Measurements from ENCODE around the gene SLBP.

Gene SLBP

DNA sequence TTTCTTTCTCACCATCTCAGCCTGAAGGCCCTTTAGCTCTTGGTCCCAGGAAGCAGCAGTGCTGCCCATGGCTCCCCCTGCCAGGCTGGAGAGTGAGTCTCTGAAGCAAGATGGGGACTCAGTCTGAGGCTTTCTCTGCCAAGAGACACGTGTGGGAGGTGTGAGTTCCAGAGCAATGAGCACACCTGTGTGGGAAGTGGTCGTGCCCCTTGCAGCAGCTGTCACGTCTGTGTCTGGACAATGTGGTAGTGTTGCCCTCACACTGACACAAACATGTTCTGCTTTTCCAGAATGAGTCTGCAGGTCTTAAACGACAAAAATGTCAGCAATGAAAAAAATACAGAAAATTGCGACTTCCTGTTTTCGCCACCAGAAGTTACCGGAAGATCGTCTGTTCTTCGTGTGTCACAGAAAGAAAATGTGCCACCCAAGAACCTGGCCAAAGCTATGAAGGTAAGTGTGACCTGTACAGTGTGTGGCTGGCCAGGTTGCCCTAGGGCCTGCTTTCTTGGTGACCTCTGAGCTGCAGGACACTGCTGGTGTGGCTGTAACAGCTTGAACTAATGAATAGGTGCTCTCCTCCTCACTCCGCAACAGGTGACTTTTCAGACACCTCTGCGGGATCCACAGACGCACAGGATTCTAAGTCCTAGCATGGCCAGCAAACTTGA lies 11.1 kb upstream of the SLBP start:
- POLR2A ChIA-PET: interaction anchor here (1.0 to 3.3 kb wide), 2 partner anchors 11 to 22 kb away, joined by 5 to 20 read pairs; partner anchors contain the start of gene SLBP
- DNase-seq (ENCODE audit: extremely low spot score): no peak
- no peak for TF ChIP-seq HDGF (IDR thresholded peaks at IDR 0.05; ENCODE audit: borderline replicate concordance)
- no peak for TF ChIP-seq BHLHE40 (IDR thresholded peaks at IDR 0.05; ENCODE audit: borderline replicate concordance)
- no peak for TF ChIP-seq L3MBTL2 (conservative IDR thresholded peaks at IDR 0.05)
- TF ChIP-seq SUZ12 (IDR thresholded peaks at IDR 0.05): no peak
- TF ChIP-seq FOXK2 (IDR thresholded peaks at IDR 0.05): no peak
- CTCF ChIA-PET: interaction anchor here (0.5 to 11.9 kb wide), 2 partner anchors 31 to 1672 kb away, joined by 8 to 110 read pairs; no protein-coding TSS in a partner anchor

DNA sequence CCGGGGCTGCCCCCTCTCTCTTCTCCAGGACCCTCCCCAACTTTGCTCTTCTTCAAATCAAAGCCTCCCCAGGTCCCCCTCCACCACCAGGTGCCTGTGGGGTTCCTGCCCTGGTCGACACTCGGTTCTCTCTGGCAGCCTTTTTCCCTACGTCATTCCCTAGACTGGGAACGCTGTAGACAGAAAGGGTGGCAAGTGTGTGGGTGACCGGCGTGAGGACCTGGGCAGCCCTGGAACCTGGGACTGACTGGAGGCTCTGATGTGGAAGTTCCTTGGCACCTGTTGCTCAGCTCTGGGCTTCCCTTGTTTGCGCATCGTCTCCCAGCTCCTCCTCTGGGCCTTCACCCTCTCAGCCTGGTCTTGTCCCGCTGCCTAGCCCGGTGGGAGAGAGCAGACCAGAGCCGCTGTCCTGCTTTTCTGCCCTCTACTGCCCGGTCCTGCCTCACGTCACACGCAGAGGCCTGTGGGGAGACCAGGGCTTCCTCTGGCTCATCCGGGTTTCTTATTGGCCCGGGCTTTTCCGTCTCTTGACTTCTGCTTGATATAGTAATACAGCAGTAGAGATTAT lies 10.5 kb upstream of the SLBP start:
- TF ChIP-seq FOXK2 (IDR thresholded peaks at IDR 0.05): no peak
- POLR2A ChIA-PET: interaction anchor here (2.1 to 4.1 kb wide), 3 partner anchors 13 to 23 kb away, joined by 5 to 80 read pairs (median 20); partner anchors contain the start of gene SLBP
- CTCF ChIA-PET: interaction anchor here (0.5 to 11.9 kb wide), 2 partner anchors 30 to 1672 kb away, joined by 8 to 110 read pairs; no protein-coding TSS in a partner anchor
- no peak for DNase-seq (ENCODE audit: extremely low spot score)

DNA sequence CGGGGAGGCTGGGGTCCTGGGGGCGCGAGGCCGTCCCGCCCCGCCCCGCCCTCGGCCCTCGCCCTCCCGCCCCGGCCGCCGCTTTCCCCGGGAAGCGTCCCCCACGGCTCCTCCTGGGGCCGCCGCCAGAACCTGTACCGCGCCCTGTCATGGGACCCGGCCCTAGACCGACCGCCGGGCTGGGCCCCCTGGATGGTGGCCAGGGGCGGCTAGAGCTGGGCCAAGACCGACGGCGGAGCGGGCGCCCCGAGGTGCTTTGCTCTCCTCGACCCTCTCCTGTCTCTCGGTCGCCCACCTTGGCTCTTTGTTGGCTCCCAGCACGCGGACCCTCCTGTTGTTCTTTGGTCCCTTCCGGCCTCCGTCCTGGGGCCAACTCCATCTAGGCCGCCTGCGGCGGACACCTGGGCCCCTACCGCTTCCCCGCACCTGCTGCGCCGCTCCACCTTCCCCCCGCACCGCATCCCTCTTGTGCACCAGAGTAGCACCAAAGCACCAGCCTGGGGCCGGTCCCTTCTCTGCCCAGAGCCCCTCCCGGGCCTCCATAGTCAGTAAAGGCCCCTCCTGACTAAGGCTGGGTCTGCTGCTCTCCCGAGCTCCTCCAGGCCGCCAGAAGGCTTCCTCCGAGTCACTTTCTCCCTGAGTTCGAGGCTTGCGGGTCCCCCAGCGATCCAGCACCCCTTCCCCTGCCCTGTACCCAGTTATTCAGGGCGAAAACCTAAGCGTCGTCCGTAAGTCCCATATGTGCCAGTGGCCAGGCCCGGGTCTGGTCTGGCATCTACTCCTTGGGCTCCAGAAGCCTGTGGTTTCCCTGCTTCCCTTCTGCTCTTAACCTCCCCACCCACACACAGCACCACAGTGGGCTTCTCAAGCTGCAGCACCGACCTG lies 9.8 kb upstream of the SLBP start:
- no peak for TF ChIP-seq SUZ12 (IDR thresholded peaks at IDR 0.05)
- TF ChIP-seq LEF1 (IDR thresholded peaks at IDR 0.05; ENCODE audit: borderline replicate concordance): no peak
- TF ChIP-seq NFRKB (IDR thresholded peaks at IDR 0.05): no peak
- no peak for TF ChIP-seq FOXK2 (IDR thresholded peaks at IDR 0.05)
- TF ChIP-seq ELF4 (IDR thresholded peaks at IDR 0.05): no peak
- no peak for TF ChIP-seq TARDBP (IDR thresholded peaks at IDR 0.05)
- ChIA-PET POLR2A (interaction anchor here (0.8 to 4.1 kb wide), 12 partner anchors 12 to 79 kb away, joined by 3 to 80 read pairs (median 4); partner anchors contain the start of gene SLBP), CTCF (interaction anchor here (1.5 to 11.9 kb wide), 3 partner anchors 26 to 29 kb away, joined by 5 to 110 read pairs (median 18); no protein-coding TSS in a partner anchor)
- no peak for DNase-seq (ENCODE audit: extremely low spot score)

DNA sequence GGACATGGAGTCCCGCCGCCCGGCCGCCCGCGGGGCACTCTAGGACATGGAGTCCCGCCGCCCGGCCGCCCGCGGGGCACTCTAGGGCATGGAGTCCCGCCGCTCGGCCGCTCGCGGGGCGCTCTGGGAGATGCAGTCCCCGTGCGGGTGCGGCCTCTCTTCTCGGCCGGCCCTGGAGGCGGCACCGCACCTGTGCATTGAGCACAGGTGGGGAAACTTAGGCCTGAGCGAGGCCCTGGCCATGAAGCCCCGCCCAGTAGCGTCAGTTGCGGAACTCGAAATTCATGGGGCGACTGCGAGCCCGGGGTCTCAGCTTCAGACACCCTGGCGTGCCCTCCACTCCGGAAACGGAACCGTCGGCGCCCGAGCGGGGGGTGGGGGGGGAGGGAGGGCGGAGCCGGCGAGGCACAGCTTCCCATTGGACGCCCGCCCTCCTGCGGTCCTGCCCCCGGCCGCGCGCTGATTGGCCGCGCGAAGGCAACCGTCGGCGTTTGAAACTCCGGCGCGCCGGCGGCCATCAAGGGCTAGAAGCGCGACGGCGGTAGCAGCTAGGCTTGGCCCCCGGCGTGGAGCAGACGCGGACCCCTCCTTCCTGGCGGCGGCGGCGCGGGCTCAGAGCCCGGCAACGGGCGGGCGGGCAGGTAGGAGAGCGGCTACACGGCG lies 9.0 kb upstream of the SLBP start, which contains the start of the genes TACC3 and TMEM129:
TSS of gene TACC3 (plus strand) at position 519 of the 663 bp plus-strand sequence. CDS start 1,901 bp downstream, outside the sequence.
TSS of gene TMEM129 (minus strand) at position 321 of the 663 bp plus-strand sequence. CDS start 486 bp downstream, outside the sequence.
- POLR2A ChIA-PET: interaction anchor here (0.7 to 4.1 kb wide), 18 partner anchors 9 to 288 kb away, joined by 3 to 80 read pairs (median 4); partner anchors contain the start of genes FAM53A and SLBP
- CTCF ChIA-PET: interaction anchor here (1.1 to 2.6 kb wide), 3 partner anchors 12 to 27 kb away, joined by 4 to 18 read pairs (median 5); no protein-coding TSS in a partner anchor
- TF ChIP-seq FOXM1 (IDR thresholded peaks at IDR 0.05; ENCODE audit: borderline replicate concordance) (peak; percentile 79; the same call in 1 of the 2 replicates), HDGF (IDR thresholded peaks at IDR 0.05; ENCODE audit: borderline replicate concordance) (no peak), CTBP1 (IDR thresholded peaks at IDR 0.05; ENCODE audit: borderline replicate concordance) (peak; percentile 46; the same call in 1 of the 2 replicates)
- DNase-seq (ENCODE audit: extremely low spot score): peak; percentile 98

DNA sequence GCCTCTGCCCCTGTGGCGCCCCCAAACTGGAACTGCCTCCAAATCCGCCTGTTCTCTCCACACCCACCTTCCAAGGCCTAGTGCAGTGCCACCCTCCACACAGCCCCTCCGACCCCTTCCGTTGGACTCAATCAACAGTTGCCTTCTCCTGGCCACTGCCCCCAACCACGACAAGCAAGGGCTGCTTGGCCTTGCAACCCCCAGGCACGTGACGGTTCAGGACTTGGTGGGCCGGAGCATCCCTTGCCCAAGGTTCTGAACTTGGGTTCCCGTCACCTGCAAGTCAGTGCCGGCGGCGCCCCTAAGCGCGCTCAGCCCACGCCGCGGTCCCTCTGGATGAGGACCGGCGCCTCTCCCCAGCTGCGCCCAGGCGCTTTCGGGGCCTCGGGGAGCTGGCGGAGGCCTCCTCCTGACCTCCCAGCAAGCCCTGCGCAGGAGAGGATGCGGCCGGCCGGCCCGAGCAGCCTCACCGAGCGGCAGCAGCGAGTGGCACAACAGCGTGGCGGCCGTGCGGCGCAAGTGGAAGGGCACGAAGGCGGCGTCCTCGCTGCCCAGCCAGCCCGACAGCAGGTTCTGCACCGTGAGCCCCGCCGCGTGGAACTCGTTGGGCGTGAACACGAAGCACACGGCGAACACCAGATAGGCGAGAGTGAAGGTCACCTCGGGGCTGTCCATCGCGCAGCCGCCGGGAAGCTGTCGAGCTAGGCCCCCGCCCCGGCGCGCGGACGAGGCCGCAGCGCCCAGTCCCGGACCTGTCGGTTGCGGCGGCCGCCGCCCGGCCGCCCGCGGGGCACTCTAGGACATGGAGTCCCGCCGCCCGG lies 8.3 kb upstream of the SLBP start:
- DNase-seq (ENCODE audit: extremely low spot score): no peak
- POLR2A ChIA-PET: interaction anchor here (0.7 to 4.1 kb wide), 19 partner anchors 10 to 289 kb away, joined by 3 to 80 read pairs (median 4); partner anchors contain the start of genes FAM53A and SLBP
- TF ChIP-seq SUZ12 (IDR thresholded peaks at IDR 0.05): no peak
- no peak for TF ChIP-seq CTBP1 (IDR thresholded peaks at IDR 0.05; ENCODE audit: borderline replicate concordance)
- TF ChIP-seq L3MBTL2 (conservative IDR thresholded peaks at IDR 0.05): peak; percentile 59
- no peak for TF ChIP-seq NFRKB (IDR thresholded peaks at IDR 0.05)
- TF ChIP-seq BHLHE40 (IDR thresholded peaks at IDR 0.05; ENCODE audit: borderline replicate concordance): no peak
- CTCF ChIA-PET: interaction anchor here (0.6 to 2.6 kb wide), 4 partner anchors 11 to 77 kb away, joined by 4 to 18 read pairs (median 5); no protein-coding TSS in a partner anchor

DNA sequence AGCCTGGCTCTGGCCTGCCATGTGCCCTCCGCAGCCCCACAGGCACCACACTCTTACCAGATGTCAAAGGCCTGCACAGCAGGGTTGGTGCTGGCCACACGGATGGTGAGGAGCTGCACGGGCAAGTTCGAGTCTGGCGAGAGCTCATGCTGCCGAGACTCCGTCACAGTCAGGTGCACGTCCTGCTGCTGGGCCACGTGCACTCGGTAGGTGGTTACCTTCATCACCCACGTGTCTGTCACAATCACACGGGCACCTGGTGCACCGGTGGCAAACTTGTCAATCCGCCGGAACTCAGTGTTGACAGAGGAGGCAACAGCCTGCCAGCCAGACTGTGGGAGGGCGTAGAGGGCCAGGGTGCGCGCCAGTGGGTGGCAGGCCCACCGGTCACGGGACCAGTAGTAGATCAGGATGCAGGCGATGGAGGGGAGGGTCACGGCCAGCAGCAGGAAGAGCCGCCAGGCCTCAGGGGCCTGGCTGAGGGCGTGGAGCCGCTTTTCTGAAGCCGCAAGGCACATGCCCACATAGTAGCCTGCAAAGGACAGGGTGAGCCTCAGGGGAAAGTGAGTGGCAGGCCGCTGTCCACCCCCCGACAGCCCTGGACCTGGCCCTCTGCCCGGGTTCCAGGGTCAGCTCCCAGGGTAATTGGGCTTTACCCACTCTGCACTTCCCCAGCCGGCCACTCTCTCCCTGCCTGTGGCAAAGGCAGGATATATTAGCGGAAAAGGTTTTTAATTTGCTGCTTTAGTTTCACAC lies 6.2 kb upstream of the SLBP start:
- DNase-seq (ENCODE audit: extremely low spot score): no peak
- TF ChIP-seq NFRKB (IDR thresholded peaks at IDR 0.05): no peak
- no peak for TF ChIP-seq SUZ12 (IDR thresholded peaks at IDR 0.05)
- TF ChIP-seq SP1 (IDR thresholded peaks at IDR 0.05): no peak
- no peak for TF ChIP-seq HDGF (IDR thresholded peaks at IDR 0.05; ENCODE audit: borderline replicate concordance)
- no peak for TF ChIP-seq ELF4 (IDR thresholded peaks at IDR 0.05)
- ChIA-PET CTCF (interaction anchor here (0.5 to 2.2 kb wide), 3 partner anchors 9 to 34 kb away, joined by 3 to 6 read pairs (median 3); partner anchors contain the start of gene FAM53A), POLR2A (interaction anchor here (3.3 kb wide), 1 partner anchor 25 kb away, joined by 31 read pairs; no protein-coding TSS in a partner anchor)
